GM19099 (cell line): Measurements from ENCODE around the gene ZNF888.
A peak's percentile ranks its signal among the peaks of the same experiment; 100 is the strongest.

Experiments used
- POLR2A ChIP-seq: IDR thresholded peaks from 3 replicates; pipeline ENCODE4 v1.6.1; 2011; ENCODE audit warnings: low read depth; ENCODE audit not compliant: insufficient read length; ENCODE audit errors: extremely low read depth

The ZNF888 gene

DNA sequence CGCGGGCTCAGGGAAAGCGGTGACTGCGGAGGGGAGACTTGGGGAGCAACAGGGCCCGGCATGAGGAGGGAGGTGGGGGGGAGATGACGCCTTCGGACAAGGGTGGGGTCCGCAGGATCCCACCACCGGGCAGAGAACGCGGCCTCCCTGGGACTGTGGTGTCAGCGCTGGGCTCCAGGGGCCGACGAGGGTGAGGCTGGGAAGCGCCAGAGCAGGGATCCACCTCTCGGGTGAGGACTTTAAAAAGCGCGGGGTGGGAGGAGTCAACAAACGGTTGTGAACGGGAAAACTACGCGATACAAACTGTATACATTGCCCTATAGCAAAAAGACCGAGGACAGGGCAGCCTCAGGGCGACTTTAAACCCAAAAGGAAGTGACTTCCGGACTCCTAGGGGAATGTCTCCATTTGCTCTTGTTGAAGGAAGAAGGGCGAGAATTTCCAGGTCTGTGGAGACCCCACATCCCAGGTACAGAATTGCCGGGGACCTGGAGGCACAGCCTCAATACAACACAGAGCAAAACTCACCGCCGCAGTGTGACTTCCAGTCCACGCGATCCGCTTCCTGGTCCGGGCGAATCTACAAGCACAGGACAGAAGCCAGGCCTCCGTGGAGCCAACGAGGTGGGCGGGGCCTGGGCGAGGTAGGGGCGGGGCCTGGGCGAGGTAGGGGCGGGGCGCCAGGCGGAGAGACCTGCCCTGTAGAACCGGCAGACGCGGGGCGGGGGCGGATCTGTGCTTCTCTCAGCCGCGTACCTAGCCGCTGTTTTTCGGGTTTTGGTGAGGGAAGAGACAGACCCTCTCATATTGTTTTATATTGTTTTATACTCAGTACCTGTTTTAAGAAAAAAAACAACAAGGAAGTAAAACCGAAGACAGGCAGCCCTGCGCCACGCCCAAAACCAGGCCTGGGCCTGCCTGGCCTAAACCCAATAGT, at the start of gene ZNF888:
TSS of gene ZNF888 (minus strand) at position 588 of the 937 bp plus-strand sequence. CDS start 5,555 bp downstream, outside the sequence.
- TF ChIP-seq POLR2A: peak; percentile 84

DNA sequence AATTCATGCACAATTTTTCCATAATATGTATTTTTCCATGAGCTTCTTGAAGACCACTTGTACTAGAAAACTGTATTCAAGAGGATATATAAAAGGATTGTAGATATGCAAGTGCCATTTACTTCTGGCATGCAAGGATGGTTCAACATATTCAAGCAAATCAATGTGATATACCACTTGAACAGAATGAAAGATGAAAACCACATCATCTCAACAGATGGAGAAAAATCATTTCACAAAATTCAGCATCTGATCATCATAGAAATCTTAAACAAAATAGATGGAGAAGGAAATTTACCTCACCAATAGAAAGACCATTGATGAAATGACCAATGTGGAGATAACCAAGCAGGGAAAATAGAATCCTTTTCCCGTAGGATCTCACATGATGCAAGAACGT, 44.5 kb upstream of the ZNF888 start:
- no peak for TF ChIP-seq POLR2A

DNA sequence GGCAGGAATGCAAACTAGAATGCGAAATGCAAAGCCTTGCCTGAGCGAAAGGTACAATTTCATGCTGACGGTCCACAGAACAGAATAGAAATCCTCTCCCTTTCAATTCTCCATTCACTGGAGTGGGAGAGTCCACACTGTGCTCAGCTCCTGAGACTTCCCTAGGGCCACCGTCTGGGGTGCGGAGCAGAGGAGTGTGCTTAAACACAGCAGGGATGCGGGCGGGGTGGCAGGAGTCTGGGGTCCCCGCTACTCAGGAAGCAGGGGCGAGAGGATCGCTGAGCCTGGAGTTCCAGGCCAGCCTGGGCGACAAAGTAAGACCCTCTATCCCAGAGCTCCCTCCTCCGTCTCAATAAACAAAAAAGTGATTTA, 40.0 kb upstream of the ZNF888 start:
- no peak for TF ChIP-seq POLR2A

DNA sequence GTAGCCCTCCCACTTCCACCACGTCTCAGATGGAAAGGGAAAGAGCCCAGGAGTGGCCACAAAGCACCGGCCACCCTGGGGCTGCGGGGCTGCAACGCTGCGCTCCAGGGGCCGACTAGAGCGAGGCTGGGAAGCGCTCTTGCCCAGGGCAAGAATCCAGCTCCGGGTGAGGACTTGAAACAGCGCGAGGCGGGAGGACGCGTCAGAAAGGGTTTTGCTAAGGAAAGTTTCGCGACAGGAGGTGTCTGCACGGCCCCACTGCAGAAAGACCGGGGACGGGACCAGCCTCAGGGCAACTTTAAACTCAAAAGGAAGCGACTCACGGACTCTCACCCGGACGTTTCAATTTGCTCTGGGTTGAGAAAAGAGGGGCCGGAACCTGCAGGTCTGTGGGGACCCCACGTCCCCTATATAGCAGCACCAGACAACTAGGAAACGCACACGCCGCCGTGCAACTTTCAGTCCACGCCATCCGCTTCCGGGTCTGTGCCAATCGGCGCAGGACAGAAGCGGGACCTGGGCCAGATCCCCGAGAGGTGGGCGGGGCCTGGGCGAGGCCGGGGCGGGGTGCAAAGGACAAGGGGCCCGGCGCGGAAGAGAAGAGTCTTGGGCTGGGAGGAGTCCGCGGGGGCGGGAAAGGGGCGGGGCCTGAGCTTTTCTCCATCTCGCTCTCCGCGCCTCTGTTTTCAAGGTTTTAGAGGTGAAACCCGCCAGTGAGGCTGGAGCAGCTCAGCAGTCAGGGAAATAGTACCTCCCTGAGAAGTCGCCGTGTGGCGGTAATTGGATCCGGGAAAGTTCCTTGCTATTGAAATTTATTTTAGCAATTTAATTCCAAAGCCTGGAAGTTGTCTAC, 39.4 kb upstream of the ZNF888 start, which contains the start of gene ZNF816:
TSS of gene ZNF816 (minus strand) at position 488 of the 853 bp plus-strand sequence. CDS start 6,792 bp downstream, outside the sequence.
- TF ChIP-seq POLR2A: peak; percentile 91

DNA sequence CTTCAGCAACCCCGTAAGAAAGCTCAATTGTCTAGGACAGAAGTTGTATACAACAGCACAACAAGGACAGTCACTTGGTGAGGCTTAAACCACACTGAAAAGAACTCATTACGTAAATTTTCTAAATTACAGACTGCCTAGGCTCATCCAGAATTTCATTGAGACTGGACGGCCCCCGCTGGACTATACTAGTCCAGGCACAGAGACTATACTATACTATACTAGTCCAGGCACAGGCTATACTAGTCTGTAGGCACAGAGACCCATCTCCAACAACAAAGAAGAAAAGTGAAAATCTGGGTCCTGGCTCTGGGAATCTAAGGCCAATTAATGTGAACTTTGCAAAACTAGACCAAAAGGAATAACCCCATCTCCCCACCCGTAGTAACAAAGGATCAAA, 38.8 kb upstream of the ZNF888 start:
- no peak for TF ChIP-seq POLR2A

DNA sequence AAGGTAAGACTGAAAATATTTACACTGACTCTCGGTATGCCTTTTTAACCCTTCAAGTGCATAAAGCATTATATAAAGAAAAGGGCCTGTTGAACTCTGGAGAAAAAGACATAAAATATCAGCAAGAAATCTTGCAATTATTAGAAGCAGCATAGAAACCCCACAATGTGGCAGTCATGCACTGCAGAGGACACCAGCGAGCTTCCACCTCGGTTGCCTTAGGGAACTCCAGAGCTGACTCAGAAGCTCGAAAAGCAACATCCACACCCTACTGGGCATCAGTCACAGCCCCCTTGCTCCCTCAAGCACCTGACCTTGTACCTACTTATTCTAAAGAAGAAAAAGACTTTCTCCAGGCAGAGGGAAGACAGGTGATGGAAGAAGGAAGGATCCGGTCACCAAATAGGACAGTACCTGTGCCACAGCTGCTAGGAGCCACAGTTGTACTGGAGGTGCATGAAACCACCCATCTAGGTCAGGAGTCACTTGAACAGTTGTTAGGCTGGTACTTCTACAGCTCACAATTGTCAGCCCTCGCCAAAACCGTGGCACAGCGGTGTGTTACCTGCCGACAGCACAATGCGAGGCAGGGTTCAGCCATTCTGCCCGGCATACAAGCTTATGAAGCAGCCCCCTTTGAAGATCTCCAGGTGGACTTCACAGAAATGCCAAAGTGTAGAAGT, 36.5 kb upstream of the ZNF888 start:
- no peak for TF ChIP-seq POLR2A

DNA sequence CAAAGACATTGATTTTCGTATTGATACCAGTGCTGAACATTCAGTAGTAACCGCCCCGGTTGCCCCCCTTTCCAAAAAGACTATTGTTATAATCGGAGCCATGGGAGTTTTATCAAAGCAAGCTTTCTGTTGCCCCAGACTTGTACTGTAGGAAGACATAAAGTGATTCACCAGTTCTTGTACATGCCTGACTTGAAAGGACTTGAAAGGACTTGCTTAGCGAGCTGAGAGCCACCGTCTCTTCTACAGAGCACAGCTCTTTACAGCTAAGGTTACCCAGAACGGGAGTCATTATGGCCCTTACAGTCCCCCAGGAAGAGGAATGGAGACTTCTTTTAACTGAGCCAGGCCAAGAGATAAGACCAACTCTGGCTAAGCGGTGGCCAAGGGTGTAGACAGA, 34.4 kb upstream of the ZNF888 start:
- no peak for TF ChIP-seq POLR2A

DNA sequence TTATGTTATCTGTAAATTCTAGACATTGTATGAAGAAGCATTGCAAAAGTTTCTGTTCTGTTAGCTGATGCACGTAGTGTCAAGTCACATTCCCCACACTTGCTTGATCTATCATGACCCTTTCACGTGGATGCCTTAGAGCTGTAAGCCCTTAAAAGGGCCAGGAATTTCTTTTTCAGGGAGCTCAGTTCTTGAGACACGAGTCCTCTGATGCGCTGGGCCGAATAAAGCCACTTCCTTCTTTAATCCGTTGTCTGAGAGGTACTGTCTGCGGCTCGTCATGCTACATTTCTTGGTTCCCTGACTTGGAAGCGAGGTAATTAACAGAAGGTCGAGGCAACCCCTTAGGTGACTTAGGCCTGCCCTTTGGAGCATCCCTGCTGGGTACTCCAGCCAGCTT, 33.7 kb upstream of the ZNF888 start:
- no peak for TF ChIP-seq POLR2A

DNA sequence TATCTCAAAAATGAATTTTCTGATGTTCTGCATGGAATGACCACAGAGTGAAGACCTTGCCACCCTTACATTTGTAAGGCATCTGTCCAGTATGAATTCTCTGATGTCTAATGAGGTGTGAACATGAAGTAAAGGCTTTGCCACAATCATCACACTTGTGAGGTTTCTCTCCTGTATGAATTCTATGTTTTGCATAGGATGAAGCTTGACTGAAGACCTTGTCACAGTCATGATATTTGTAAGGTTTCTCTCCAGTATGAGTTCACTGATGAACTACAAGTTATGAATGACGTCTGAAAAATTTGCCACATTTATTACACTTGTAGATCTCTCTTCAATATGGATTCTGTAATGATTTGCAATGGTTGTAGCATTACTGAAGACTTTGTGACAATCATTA, 26.2 kb upstream of the ZNF888 start:
- no peak for TF ChIP-seq POLR2A

DNA sequence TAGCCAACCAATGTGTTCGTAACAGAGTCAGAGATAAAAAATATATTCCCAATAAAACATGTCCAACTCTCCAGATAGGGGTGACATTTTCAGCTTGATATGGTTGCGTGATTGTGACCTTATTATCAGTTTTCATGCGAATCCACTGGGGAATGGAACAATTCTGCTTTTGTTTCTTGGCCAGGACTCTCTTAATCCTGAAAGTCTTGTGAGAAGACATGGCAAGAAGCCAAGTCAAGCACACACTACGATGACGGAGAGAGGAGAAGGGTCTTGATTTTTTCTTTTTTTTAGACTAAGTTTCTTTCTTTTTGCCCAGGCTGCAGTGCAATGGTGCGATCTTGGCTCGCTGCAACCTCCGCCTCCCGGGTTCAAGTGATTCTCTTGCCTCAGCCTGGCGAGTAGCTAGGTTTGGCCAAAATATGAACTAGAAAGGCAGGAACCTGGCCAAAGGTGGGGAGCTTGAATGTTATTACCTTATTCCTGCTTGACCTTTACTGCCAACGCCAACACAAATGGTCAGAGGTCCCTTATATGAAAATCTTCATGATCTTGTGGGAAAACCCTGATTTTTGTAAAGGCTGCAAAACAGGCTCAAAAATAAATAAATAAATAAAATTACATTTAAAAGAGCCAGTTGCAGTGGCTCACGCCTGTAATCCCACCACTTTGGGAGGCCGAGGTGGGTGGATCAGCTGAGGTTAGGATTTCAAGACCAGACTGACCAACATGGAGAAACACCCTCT, 25.0 kb upstream of the ZNF888 start:
- no peak for TF ChIP-seq POLR2A

DNA sequence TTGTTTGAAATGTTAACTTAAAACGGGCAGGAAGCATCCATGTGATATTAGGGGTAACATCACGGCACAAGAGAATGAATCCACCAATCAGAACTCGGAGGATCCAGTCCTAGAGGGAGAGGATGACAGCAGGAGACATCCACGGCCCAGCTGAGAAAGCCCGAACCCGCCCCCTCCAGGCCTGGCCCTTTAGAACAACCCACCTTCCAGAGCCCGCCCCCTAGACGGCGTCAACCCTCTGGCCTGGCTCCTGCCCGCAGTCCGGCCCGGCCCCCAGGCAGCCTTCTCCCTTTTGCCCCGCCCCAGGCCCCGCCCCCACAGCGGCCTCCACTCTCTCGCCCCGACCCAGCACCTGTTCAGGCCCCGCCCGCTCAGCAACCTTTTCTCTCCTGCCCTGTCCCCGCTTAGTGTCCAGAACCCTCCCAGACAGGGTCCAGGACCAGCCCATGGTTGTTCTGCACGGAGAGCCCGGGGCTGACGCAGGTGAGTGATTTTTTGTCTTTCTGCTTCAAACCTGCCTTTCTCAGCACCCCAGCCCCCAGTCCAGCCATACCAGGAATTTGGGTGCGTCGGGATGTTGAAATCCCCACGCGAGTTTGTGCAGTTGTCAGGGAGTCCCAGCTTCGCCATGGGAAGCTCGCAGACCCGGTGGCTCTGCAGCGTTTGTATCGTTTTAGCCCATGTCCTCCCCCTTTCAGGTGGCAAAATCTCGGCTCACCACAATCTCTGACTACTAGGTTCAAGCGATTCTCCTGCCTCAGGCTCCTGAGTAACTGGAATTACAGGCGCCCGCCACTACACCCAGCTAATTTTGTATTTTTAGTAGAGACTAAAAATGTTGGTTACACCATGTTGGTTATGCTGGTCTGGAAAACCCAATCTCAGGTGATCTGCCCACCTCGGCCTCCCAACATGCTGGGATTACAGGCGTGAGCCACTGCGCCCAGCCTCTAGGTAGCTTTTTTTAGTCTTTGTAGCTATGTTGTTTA, 23.4 kb upstream of the ZNF888 start:
- TF ChIP-seq POLR2A: no peak

DNA sequence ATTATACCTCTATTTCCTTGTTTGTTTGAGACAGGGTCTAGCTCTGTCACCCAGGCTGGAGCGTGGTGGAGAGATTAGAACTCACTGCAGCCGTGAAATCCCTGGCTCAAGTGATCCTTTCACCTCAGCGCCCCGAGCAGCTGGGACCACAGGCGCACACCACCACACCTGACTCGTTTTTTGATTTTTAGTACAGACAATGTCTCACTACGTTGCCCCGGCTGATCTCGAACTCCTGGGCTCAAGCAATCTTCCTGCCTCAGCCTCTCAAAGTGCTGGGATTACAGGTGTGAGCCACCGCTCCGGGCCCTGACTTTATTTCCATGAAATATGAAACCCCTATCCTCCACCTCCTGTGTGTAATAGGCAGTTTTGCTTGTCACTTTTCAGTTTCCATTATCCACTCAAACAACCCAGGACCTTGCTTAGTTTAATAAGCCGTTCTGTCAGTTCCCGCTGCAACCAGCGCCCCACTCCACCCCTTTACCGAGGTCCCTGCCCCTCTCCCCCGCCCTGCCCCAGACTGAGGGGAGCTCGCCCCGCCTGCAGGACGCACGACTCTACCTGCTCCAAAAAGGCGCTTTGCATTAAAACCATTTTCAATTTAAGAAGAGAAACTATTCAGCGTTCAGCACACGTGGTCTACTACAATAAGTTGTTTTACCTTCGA, 22.6 kb upstream of the ZNF888 start:
- no peak for TF ChIP-seq POLR2A

DNA sequence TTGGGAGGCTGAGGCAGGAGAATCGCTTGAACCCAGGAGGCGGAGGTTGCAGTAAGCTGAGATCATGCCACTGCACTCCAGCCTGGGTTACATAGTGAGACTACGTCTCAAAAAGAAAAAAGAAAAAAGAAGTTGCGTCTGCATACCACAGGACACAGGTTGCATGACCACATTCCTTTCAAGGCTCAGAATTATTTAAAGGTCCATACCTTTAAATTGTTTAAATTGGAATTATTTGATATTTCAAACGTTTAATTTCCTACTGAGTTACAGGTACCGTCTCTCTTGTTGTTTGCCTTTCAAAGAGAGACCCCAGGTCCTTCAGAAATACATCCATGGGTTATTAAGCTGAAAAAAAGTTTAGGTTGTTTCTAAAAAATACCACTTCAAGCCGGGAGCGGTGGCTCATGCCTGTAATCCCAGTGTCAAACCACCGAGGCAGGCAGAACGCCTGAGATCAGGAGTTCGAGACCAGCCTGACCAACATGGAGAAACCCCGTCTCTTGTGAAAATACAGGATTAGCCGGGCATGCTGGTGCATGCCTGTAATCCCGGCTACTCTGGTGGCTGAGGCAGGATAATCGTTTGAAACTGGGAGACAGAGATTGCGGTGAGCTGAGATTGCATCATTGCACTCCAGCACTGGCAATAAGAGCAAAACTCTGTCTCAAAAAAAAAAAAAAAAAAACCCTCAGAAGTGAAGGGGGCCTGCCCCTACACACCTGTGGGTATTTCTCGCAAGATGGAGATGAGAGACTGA, 20.8 kb upstream of the ZNF888 start:
- TF ChIP-seq POLR2A: no peak
